Ectodermal cell (in vitro differentiated cells): ENCODE results near the gene DMKN. TPM values are rescaled to one million over a fixed set of nuclear protein-coding genes. Genes with fewer than 3 reads are reported as not detected.

Experiments
- H3K27ac ChIP-seq: 2 replicates; pipeline ENCODE4 v1.7.0; 2013; ENCODE audit warnings: mild to moderate bottlenecking, low read depth, low read length; ENCODE audit not compliant: insufficient read depth, poor library complexity, severe bottlenecking
- H3K27me3 ChIP-seq: 2 replicates; pipeline ENCODE4 v1.7.0; 2013; ENCODE audit warnings: mild to moderate bottlenecking, low read length; ENCODE audit not compliant: insufficient read depth, control insufficient read depth, poor library complexity, severe bottlenecking
- H3K36me3 ChIP-seq: one replicate; pipeline ENCODE4 v1.7.0; 2013; ENCODE audit warnings: low read length; ENCODE audit not compliant: control insufficient read depth, insufficient read depth
- H3K4me1 ChIP-seq: one replicate; pipeline ENCODE4 v1.7.0; 2013; ENCODE audit warnings: low read length; ENCODE audit not compliant: control insufficient read depth, insufficient read depth
- H3K4me3 ChIP-seq: 2 replicates; pipeline ENCODE4 v1.7.0; 2013; ENCODE audit warnings: low read depth, low read length, control low read depth; ENCODE audit not compliant: insufficient read depth
- H3K9me3 ChIP-seq: 2 replicates; pipeline ENCODE4 v1.7.0; 2013; ENCODE audit warnings: mild to moderate bottlenecking, low read length, moderate library complexity; ENCODE audit not compliant: control insufficient read depth
- WGBS, 2 experiments: methylation state at CpG; one replicate each; pipeline ENCODE4 v1.1.7; 2013; ENCODE audit warnings: missing lambda C conversion rate in 2 of 2; 5-methylcytosine and 5-hydroxymethylcytosine counted together
- polyA plus RNA-seq, 4 experiments: library from polyadenylated mRNA; stranded (reverse); fragments of 50-300 nt; gene quantifications; one replicate each; pipeline ENCODE4 v1.2.3, GENCODE V29; 2013

DMKN gene, protein sequence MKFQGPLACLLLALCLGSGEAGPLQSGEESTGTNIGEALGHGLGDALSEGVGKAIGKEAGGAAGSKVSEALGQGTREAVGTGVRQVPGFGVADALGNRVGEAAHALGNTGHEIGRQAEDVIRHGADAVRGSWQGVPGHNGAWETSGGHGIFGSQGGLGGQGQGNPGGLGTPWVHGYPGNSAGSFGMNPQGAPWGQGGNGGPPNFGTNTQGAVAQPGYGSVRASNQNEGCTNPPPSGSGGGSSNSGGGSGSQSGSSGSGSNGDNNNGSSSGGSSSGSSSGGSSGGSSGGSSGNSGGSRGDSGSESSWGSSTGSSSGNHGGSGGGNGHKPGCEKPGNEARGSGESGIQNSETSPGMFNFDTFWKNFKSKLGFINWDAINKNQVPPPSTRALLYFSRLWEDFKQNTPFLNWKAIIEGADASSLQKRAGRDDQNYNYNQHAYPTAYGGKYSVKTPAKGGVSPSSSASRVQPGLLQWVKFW
- polyA plus RNA-seq (2013, experiment 1 of 4), result 134 TPM
- 126 TPM for polyA plus RNA-seq (2013, experiment 2 of 4)
- 100.0 TPM for polyA plus RNA-seq (2013, experiment 3 of 4)
- 118 TPM for polyA plus RNA-seq (2013, experiment 4 of 4)

DNA sequence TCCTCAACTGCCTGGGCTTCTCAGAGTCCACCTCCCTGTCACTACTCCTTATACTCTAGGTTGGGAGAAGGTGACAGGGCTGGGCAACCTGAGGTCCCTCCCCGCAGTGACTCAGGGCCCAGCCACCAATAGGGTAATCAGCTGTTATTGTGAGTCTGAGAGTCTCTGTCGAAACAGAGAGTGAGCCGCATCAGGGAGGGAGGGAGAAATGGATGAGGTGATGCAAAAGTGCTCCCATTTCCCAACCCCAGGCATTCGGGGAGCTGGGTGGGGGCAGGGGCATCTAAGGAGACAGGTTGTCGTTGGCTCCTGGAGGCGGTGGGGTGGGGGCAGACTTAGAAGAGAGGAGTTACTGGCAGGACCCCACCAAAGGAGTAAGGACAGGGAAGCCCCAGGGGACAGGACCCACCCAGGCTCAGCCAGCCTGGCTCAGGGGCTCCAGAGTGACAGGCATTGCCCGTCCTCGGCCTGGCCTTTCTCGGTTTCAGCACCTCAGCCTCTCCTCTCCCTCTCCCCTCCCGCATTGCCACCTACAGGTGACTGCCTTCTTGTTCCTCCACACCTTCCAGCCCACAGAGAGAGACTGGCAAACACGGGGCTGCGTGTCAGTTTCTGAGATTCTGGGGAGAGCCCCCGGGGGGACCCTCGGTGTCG is at the start of gene DMKN:
TSS of gene DMKN (minus strand) at position 22 of the 654 bp plus-strand sequence. CDS start 174 bp downstream, outside the sequence.
- Histone ChIP-seq H3K27me3 (peaks cover 35% of the 10 kb centered on the region), H3K4me1 (peaks cover 21% of the 10 kb centered on the region), H3K9me3 (no peaks in the 10 kb centered on the region), H3K36me3 (no peaks in the 10 kb centered on the region), H3K27ac (no peak within 1 kb of the TSS), H3K4me3 (no peak within 1 kb of the TSS)
- WGBS, 2 experiments, result 32% methylated on average over 15 of the region's 15 CpGs

DNA sequence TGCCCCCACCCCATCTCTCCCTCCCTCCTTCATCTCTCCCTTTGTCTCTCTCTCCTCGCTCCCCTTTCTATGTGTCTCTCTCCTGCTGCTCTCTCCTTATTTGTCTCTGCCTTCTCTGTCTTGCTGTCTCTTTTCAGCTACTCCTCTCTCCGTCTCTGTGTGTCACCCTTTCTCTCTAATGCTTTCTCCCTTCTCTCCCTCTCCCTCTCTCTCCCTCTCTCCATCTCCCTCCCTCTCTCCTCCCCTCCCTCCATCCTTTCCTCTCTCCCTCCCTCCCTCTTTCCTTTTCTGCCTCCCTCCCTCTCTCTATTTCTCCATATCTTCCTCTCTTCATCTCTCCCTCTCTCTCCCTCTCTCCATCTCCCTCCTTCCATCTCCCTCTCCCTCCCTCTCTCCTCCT is 49.3 kb upstream of the DMKN start:
- H3K9me3 ChIP-seq, result no peaks in the 10 kb centered on the region
- whole genome bisulfite sequencing, 2 experiments, result 62 to 66% methylated on average over 2 of the region's 2 CpGs
- no peaks in the 10 kb centered on the region for H3K4me1 ChIP-seq
- no peak overlapping the region for H3K4me3 ChIP-seq
- peaks cover 32% of the 10 kb centered on the region for H3K27me3 ChIP-seq
- H3K36me3 ChIP-seq, result no peaks in the 10 kb centered on the region
- H3K27ac ChIP-seq, result no peak overlapping the region

DNA sequence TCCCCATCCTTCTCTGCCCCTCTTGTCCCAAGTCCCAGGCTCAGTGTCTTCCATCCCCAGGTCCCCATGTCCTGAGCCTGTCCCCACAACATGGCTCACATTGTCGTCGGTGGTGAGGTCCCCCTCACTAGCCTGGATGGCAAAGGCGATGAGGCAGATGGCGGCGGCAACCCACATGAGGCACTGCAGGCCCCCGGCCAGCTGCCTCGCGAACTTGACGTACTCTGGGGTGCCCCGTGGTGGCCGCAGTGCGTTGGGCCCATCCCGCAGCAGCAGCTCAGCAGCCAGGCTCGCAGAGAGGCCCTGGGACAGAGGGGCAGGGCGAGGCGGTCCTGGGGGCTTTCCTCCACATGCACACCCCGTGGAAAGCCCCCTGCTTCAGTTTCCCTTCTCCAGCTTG is 48.9 kb upstream of the DMKN start:
- no peaks in the 10 kb centered on the region for H3K9me3 ChIP-seq
- H3K27me3 ChIP-seq, result peaks cover 34% of the 10 kb centered on the region
- 69 to 71% methylated on average over 17 of the region's 17 CpGs for WGBS, 2 experiments
- H3K36me3 ChIP-seq, result no peaks in the 10 kb centered on the region
- no peak overlapping the region for H3K4me3 ChIP-seq
- no peak overlapping the region for H3K27ac ChIP-seq
- no peaks in the 10 kb centered on the region for H3K4me1 ChIP-seq

DNA sequence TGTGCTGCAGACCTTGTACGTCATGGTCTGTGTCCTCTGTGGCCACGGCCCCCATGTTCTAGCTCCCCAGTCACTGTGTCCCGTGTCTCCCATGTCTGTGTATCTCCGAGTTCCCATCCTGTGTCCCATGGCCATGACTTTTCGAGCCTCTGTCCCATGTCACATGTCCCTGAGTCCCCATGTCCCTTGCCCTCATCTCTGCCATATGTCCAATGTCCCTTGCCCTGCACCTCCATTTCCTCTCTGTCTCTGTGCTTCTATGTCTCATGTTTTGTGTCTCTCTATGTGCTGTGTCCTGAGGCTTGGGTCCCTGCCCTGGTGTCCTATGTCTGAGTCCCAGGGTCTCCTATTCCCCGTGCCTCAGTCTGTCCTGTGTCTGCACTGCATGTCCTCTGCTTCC is 48.0 kb upstream of the DMKN start:
- Histone ChIP-seq H3K36me3 (no peaks in the 10 kb centered on the region), H3K9me3 (no peaks in the 10 kb centered on the region), H3K27me3 (peaks cover 43% of the 10 kb centered on the region), H3K27ac (no peak overlapping the region), H3K4me1 (no peaks in the 10 kb centered on the region), H3K4me3 (no peak overlapping the region)
- WGBS, 2 experiments, result 87 to 90% methylated on average over 6 of the region's 6 CpGs

DNA sequence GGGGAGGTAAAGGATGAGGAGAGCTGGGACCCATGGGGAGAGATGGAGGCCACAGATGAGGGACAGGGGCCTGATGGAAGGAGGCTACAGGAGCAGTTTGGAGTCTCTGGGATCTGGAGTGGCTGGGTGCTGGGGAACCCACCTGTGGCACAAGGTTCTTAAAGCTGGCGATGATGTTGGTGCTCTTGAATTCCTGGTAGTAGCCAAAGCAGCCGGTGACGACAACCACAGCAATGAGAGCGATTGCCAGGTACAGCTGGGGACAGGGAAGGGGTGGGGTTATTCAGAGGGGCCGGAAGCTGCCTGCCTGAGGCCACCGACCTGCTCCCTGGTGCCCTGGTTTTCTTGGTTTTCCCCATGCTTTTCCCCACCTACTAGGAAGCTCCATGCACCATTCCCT is 47.2 kb upstream of the DMKN start:
- Histone ChIP-seq H3K4me3 (no peak overlapping the region), H3K36me3 (no peaks in the 10 kb centered on the region), H3K4me1 (no peaks in the 10 kb centered on the region), H3K27ac (no peak overlapping the region), H3K9me3 (no peaks in the 10 kb centered on the region), H3K27me3 (peaks cover 46% of the 10 kb centered on the region)
- WGBS, 2 experiments, result 71 to 77% methylated on average over 6 of the region's 6 CpGs

DNA sequence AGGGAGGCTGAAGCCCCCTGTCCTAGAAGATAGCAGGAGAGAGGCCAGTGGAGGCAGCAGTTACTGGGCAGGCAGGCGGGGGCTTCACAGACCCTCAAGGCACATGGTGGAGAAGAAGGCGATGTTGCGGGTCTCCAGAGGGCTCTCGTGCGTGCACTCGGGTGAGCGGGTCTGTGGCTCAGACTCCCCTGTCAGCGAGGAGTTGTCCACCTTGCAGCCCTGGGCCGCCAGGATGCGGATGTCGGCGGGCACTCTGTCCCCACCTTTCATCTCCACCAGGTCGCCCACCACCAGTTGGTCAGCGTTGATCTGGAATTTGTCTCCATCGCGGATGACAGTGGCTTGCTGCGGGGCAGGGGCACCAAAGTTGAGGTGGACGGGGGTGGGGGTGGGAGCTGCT is 46.8 kb upstream of the DMKN start:
- Histone ChIP-seq H3K27me3 (peaks cover 46% of the 10 kb centered on the region), H3K9me3 (no peaks in the 10 kb centered on the region), H3K36me3 (no peaks in the 10 kb centered on the region), H3K27ac (no peak overlapping the region), H3K4me1 (no peaks in the 10 kb centered on the region), H3K4me3 (no peak overlapping the region)
- 92 to 93% methylated on average over 18 of the region's 18 CpGs for WGBS, 2 experiments

DNA sequence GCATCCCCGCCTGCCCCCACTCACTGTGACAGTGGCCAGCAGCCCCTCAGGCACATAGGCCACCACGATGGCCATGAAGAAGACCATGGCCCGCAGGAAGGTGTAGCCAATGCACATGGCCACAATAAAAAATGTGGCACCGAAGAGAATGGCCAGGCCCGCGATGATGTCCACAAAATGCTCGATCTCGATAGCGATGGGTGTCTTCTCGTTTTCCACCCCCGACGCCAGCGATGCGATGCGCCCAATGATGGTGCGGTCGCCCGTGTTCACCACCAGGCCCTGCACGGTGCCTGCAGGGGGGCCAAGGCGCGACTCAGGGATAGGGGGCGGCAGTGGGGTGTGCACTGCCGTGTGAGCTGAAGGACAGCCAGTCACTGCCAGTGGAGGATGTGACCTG is 46.3 kb upstream of the DMKN start:
- H3K9me3 ChIP-seq, result no peaks in the 10 kb centered on the region
- H3K4me1 ChIP-seq, result no peaks in the 10 kb centered on the region
- no peak overlapping the region for H3K27ac ChIP-seq
- H3K27me3 ChIP-seq, result peaks cover 46% of the 10 kb centered on the region
- WGBS, 2 experiments, result 92 to 93% methylated on average over 23 of the region's 23 CpGs
- no peaks in the 10 kb centered on the region for H3K36me3 ChIP-seq
- H3K4me3 ChIP-seq, result no peak overlapping the region

DNA sequence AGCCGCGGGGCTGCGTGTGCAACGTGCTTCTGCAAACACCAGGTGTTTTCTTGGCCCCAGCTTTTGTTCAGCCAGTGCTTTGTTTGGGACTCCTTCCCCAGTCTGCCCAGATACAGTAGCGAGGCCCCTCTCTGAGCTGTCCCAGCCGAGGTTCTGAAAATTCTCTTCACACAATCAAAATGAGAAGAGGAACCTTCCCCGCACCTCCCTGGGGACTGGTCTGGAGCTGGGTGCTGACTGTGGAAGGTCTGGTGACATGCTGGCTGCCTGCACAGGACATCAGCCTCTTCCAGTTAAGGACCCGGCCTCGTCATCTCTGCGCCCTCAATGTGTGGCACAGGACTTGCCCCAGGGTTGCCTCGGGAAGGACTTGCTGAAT is 45.8 kb upstream of the DMKN start:
- Histone ChIP-seq H3K4me3 (no peak overlapping the region), H3K36me3 (no peaks in the 10 kb centered on the region), H3K27ac (no peak overlapping the region), H3K27me3 (peaks cover 46% of the 10 kb centered on the region), H3K9me3 (no peaks in the 10 kb centered on the region), H3K4me1 (no peaks in the 10 kb centered on the region)
- 82 to 86% methylated on average over 11 of the region's 11 CpGs for WGBS, 2 experiments

DNA sequence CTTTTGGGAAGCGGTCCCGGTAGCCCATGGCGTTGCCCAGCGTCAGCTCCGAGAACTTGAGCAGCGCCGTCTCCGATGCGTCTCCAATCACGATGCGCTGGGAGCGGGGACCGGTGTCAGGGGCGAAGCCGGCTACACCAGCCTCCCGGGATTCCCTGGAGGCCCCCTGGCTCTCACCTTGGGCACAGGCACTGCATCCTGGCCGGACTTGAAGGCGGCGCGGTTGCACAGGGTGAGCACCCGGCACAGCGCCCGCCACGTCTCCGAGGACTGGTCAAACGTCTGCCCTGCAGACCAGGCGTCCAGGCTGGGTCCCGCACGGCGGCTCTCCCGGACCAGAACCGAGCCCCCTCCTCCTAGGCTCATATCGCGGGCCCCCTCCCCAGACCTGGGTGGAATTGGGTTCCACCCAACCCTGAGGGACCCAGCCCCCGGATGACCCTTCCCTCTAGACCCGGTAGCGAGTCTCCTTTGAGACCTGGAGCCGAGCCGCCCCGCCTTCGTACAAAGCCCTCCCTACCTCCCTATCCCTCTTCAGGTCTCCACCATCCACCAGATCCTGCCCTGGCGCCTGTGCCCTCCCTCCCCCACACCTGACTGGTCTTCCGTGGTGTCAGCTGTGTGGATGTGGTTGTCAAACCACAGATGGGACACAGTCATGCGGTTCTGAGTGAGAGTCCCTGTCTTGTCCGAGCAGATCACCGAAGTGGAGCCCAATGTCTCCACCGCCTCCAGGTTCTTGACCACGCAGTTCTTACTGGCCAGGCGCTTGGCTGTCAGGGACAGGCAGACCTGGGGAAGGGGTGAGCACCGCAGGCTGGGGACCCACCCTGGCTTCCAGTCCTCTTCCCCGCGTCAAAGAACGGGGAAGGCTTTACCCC is 45.2 kb upstream of the DMKN start:
- 48 to 51% methylated on average over 53 of the region's 53 CpGs for WGBS, 2 experiments
- H3K36me3 ChIP-seq, result no peaks in the 10 kb centered on the region
- H3K27me3 ChIP-seq, result peaks cover 46% of the 10 kb centered on the region
- no peaks in the 10 kb centered on the region for H3K9me3 ChIP-seq
- peak overlapping the region; percentile 38 for H3K4me3 ChIP-seq
- no peak overlapping the region for H3K27ac ChIP-seq
- H3K4me1 ChIP-seq, result no peaks in the 10 kb centered on the region
